HG03558 (cell line): ENCODE data around the gene RNF220.

Source experiments
- ATAC-seq: cut with Tn5 transposase; IDR thresholded peaks from one replicate; pipeline ENCODE4 v1.9.1; 2021; ENCODE audit warnings: moderate number of reproducible peaks; ENCODE audit not compliant: unreplicated experiment; ENCODE audit errors: extremely low read depth

RNF220 gene

GRCh38 chr1:44425341-44426082 lies 20.5 kb downstream of the RNF220 start:
- no peak for ATAC-seq

- ATAC-seq, result no peak
Measured at GRCh38 chr1:44431861-44432260, 26.8 kb downstream of the RNF220 start.

GRCh38 chr1:44433209-44433608 lies 28.2 kb downstream of the RNF220 start:
- no peak for ATAC-seq

- no peak for ATAC-seq
Measured at GRCh38 chr1:44436401-44437106, 31.5 kb downstream of the RNF220 start.

GRCh38 chr1:44437107-44437716 lies 32.2 kb downstream of the RNF220 start:
- no peak for ATAC-seq

- no peak for ATAC-seq
Measured at GRCh38 chr1:44442791-44443190, 37.7 kb downstream of the RNF220 start.

GRCh38 chr1:44447051-44447810 lies 42.2 kb downstream of the RNF220 start:
- no peak for ATAC-seq

- no peak for ATAC-seq
Measured at GRCh38 chr1:44453798-44454349, 48.8 kb downstream of the RNF220 start.

- ATAC-seq, result no peak
Measured at GRCh38 chr1:44454704-44455103, 49.6 kb downstream of the RNF220 start.

- ATAC-seq, result no peak
Measured at GRCh38 chr1:44460107-44460882, 55.2 kb downstream of the RNF220 start.

- no peak for ATAC-seq
Measured at GRCh38 chr1:44464361-44464760, 59.3 kb downstream of the RNF220 start.

GRCh38 chr1:44467566-44467965 lies 62.5 kb downstream of the RNF220 start:
- ATAC-seq, result no peak

GRCh38 chr1:44471911-44472453 lies 66.9 kb downstream of the RNF220 start:
- ATAC-seq, result no peak

GRCh38 chr1:44472620-44473525 lies 67.8 kb downstream of the RNF220 start:
- no peak for ATAC-seq

GRCh38 chr1:44476891-44477290 lies 71.8 kb downstream of the RNF220 start:
- ATAC-seq, result no peak

GRCh38 chr1:44481701-44482100 lies 76.6 kb downstream of the RNF220 start:
- ATAC-seq, result no peak

GRCh38 chr1:44483089-44483874 lies 78.2 kb downstream of the RNF220 start:
- ATAC-seq, result no peak
